ENCODE results near the gene STX3. TPM values are rescaled to one million over a fixed set of nuclear protein-coding genes. Genes with fewer than 3 reads are reported as not detected.

Gene STX3
- total and polyA plus RNA-seq, 2 of the 13 experiments (the other 11 are each of a cell fraction or from before 2014, with no cell fraction given) = 16.5 to 24.0 TPM

DNA sequence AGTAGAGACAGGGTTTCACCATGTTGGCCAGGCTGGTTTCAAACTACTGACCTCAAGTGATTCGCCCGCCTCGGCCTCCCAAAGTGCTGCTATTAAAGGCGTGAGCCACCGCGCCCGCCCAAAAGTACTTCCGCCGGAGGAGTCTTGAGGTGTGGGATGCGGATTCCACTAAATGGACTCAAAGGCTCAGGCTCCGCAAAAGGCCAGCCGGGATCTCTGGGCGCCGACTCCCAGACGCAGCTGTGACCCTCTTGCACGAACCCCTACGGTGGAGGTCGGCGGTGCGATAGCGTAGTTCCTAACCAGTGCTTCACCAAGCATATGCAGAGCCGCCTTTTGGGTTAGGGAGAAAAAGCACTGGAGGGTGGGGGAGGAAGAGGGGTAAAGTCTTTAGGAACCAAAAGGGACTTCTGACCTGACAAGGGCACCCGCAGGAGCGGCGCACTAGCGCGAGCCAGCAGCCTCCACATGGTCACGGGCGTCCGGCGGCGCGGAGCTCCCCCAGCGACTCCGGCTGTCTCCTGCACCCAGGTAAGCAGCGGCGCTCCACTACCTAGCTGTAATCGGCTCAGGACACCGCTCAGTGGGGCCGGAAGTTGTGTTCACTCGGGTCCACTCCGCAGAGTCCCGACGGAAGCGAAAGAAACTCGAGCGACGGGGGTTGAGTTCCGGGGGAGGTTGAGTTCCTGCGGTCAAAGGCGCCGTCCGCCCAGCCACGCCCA is 55.2 kb downstream of the STX3 start, which contains the start of gene MRPL16 (continued):
- TF ChIP-seq SCMH1 (CRISPR knock-in tag; IDR thresholded peaks at IDR 0.05; ENCODE audit: borderline replicate concordance) = no peak
- TF ChIP-seq SMAD9 (CRISPR knock-in tag; IDR thresholded peaks at IDR 0.05) = 0 out of 2 replicates have a peak, but pooled peaks have one; percentile 50
- no peak; the same call in 1 of the 2 replicates for TF ChIP-seq NCOA1 (CRISPR knock-in tag; IDR thresholded peaks at IDR 0.05)
- TF ChIP-seq, protein P1, sequence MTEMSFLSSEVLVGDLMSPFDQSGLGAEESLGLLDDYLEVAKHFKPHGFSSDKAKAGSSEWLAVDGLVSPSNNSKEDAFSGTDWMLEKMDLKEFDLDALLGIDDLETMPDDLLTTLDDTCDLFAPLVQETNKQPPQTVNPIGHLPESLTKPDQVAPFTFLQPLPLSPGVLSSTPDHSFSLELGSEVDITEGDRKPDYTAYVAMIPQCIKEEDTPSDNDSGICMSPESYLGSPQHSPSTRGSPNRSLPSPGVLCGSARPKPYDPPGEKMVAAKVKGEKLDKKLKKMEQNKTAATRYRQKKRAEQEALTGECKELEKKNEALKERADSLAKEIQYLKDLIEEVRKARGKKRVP (CRISPR knock-in tag; IDR thresholded peaks at IDR 0.05) = 0 out of 4 replicates have a peak, but pooled peaks of 1 of the 2 experiments have one; percentile 49
- TF ChIP-seq ZSCAN31 (CRISPR knock-in tag; IDR thresholded peaks at IDR 0.05; ENCODE audit: low read depth) = 0 out of 2 replicates have a peak, but pooled peaks have one; percentile 49
- TF ChIP-seq, protein P2, sequence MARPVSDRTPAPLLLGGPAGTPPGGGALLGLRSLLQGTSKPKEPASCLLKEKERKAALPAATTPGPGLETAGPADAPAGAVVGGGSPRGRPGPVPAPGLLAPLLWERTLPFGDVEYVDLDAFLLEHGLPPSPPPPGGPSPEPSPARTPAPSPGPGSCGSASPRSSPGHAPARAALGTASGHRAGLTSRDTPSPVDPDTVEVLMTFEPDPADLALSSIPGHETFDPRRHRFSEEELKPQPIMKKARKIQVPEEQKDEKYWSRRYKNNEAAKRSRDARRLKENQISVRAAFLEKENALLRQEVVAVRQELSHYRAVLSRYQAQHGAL (CRISPR knock-in tag; IDR thresholded peaks at IDR 0.05; ENCODE audit: not compliant biosample characterization) = no peak
- TF ChIP-seq, protein P3, sequence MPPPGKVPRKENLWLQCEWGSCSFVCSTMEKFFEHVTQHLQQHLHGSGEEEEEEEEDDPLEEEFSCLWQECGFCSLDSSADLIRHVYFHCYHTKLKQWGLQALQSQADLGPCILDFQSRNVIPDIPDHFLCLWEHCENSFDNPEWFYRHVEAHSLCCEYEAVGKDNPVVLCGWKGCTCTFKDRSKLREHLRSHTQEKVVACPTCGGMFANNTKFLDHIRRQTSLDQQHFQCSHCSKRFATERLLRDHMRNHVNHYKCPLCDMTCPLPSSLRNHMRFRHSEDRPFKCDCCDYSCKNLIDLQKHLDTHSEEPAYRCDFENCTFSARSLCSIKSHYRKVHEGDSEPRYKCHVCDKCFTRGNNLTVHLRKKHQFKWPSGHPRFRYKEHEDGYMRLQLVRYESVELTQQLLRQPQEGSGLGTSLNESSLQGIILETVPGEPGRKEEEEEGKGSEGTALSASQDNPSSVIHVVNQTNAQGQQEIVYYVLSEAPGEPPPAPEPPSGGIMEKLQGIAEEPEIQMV (CRISPR knock-in tag; IDR thresholded peaks at IDR 0.05; ENCODE audit: low read depth) = peak; percentile 87; the same call in 1 of the 2 replicates
- TF ChIP-seq ZNF329 (CRISPR knock-in tag; IDR thresholded peaks at IDR 0.05; ENCODE audit: low read depth) = peak; percentile 86; the same call in 1 of the 2 replicates
- TF ChIP-seq, protein P4, sequence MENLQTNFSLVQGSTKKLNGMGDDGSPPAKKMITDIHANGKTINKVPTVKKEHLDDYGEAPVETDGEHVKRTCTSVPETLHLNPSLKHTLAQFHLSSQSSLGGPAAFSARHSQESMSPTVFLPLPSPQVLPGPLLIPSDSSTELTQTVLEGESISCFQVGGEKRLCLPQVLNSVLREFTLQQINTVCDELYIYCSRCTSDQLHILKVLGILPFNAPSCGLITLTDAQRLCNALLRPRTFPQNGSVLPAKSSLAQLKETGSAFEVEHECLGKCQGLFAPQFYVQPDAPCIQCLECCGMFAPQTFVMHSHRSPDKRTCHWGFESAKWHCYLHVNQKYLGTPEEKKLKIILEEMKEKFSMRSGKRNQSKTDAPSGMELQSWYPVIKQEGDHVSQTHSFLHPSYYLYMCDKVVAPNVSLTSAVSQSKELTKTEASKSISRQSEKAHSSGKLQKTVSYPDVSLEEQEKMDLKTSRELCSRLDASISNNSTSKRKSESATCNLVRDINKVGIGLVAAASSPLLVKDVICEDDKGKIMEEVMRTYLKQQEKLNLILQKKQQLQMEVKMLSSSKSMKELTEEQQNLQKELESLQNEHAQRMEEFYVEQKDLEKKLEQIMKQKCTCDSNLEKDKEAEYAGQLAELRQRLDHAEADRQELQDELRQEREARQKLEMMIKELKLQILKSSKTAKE (CRISPR knock-in tag; IDR thresholded peaks at IDR 0.05; ENCODE audit: borderline replicate concordance) = no peak
- no peak for TF ChIP-seq ZNF577 (CRISPR knock-in tag; IDR thresholded peaks at IDR 0.05; ENCODE audit: borderline replicate concordance, low read depth)
- TF ChIP-seq GATAD2A (CRISPR knock-in tag; IDR thresholded peaks at IDR 0.05) = peak; percentile 84
- peak; percentile 77; the same call in 1 of the 2 replicates for TF ChIP-seq SP4 (CRISPR knock-in tag; IDR thresholded peaks at IDR 0.05)
- TF ChIP-seq, protein P5, sequence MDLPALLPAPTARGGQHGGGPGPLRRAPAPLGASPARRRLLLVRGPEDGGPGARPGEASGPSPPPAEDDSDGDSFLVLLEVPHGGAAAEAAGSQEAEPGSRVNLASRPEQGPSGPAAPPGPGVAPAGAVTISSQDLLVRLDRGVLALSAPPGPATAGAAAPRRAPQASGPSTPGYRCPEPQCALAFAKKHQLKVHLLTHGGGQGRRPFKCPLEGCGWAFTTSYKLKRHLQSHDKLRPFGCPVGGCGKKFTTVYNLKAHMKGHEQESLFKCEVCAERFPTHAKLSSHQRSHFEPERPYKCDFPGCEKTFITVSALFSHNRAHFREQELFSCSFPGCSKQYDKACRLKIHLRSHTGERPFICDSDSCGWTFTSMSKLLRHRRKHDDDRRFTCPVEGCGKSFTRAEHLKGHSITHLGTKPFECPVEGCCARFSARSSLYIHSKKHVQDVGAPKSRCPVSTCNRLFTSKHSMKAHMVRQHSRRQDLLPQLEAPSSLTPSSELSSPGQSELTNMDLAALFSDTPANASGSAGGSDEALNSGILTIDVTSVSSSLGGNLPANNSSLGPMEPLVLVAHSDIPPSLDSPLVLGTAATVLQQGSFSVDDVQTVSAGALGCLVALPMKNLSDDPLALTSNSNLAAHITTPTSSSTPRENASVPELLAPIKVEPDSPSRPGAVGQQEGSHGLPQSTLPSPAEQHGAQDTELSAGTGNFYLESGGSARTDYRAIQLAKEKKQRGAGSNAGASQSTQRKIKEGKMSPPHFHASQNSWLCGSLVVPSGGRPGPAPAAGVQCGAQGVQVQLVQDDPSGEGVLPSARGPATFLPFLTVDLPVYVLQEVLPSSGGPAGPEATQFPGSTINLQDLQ (CRISPR knock-in tag; IDR thresholded peaks at IDR 0.05) = peak; percentile 97
- peak; percentile 91 for TF ChIP-seq POLR2G (IDR thresholded peaks at IDR 0.05; ENCODE audit: low read depth, low read length)
- no peak for TF ChIP-seq TGIF2 (CRISPR knock-in tag; IDR thresholded peaks at IDR 0.05)
- TF ChIP-seq CEBPG (CRISPR knock-in tag; IDR thresholded peaks at IDR 0.05) = peak; percentile 46; the same call in 1 of the 2 replicates
- peak; percentile 87 to 92 for TF ChIP-seq POLR2A (IDR thresholded peaks at IDR 0.05; ENCODE audit: insufficient read depth in 1 of 2, low read depth in 2 of 2, low read length in 2 of 2)
- TF ChIP-seq ZFP90 (CRISPR knock-in tag; IDR thresholded peaks at IDR 0.05; ENCODE audit: borderline replicate concordance) = no peak
- TF ChIP-seq EHMT2 (IDR thresholded peaks at IDR 0.05; ENCODE audit: borderline replicate concordance, low read depth, low read length) = peak; percentile 97; the same call in 1 of the 2 replicates
- TF ChIP-seq, protein P6, sequence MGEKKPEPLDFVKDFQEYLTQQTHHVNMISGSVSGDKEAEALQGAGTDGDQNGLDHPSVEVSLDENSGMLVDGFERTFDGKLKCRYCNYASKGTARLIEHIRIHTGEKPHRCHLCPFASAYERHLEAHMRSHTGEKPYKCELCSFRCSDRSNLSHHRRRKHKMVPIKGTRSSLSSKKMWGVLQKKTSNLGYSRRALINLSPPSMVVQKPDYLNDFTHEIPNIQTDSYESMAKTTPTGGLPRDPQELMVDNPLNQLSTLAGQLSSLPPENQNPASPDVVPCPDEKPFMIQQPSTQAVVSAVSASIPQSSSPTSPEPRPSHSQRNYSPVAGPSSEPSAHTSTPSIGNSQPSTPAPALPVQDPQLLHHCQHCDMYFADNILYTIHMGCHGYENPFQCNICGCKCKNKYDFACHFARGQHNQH (CRISPR knock-in tag; IDR thresholded peaks at IDR 0.05) = peak; percentile 87
